ENCODE data around the gene MAGIX.

- no peak for TF ChIP-seq MAX (CRISPR knock-in tag; IDR thresholded peaks at IDR 0.05)
- no peak for TF ChIP-seq CTCF (IDR thresholded peaks at IDR 0.05)
- TF ChIP-seq, protein P1, sequence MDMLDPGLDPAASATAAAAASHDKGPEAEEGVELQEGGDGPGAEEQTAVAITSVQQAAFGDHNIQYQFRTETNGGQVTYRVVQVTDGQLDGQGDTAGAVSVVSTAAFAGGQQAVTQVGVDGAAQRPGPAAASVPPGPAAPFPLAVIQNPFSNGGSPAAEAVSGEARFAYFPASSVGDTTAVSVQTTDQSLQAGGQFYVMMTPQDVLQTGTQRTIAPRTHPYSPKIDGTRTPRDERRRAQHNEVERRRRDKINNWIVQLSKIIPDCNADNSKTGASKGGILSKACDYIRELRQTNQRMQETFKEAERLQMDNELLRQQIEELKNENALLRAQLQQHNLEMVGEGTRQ (CRISPR knock-in tag; IDR thresholded peaks at IDR 0.05): no peak
Observed at GRCh38 chrX:49205443-49205842, 42.9 kb downstream of the MAGIX start.
